HG03520 (cell line): Measurements from ENCODE around the gene TMEM108.

ENCODE experiments used
- ATAC-seq: cut with Tn5 transposase; IDR thresholded peaks from one replicate; pipeline ENCODE4 v1.9.1; 2021; ENCODE audit warnings: mild to moderate bottlenecking, moderate library complexity; ENCODE audit not compliant: unreplicated experiment

TMEM108 gene

DNA sequence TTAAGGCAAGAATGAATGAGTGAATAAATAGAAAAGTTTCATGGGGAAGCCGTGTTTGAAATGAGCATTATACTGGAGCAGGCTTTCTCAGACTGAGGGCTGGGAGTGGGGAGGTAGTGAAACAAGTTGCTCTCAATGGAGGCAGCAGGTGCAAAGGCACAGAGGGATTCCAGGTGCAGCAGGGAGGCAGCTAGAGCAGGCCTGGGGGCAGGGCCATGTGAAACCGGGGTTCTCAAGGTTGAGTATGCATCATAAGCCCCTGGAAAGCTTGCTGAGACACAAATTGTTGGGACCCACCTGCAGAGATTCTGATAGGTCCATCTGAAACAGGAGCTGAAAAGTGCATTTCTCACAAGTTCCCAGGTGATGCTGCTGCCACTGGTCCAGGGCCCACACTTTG, 406.9 kb downstream of the TMEM108 start:
- ATAC-seq: no peak
